NCI-H2196 (cell line): ENCODE results near the gene TOX2.

Source experiments
- DNase-seq: peaks from one replicate; lab custom pipeline; 2025; ENCODE audit not compliant: unreplicated experiment; lab: John Stamatoyannopoulos, UW

TOX2 gene

DNA sequence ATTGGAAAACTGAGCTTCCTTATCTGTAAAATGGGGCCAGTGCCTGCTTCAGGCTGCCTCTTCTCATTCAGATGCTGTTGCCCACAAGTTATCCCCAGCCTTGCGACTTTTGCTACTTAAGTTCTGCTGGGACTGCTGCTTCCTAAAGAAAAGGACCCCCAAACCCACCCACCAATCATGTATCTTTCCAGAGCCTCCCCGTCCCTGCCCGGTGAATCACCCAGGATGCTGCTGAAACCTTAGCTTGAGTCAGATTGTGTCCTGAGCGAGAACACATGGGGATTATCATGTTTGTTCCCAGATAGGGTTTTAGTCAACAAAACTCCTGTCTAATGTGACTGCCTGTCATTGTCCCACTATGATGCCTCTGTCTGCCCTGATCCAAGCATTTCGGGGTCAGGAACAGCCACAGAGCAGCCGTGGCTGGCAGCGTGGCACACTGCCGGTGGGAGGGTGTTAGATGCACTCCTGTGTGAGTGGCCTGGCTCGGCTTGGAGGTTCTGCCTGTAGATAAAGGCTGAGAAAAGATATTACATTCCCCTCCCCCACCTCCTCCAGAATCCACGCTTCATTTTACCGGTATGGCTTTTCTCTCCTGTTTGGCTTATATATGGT, 79.9 kb downstream of the TOX2 start:
- no peak for DNase-seq

DNA sequence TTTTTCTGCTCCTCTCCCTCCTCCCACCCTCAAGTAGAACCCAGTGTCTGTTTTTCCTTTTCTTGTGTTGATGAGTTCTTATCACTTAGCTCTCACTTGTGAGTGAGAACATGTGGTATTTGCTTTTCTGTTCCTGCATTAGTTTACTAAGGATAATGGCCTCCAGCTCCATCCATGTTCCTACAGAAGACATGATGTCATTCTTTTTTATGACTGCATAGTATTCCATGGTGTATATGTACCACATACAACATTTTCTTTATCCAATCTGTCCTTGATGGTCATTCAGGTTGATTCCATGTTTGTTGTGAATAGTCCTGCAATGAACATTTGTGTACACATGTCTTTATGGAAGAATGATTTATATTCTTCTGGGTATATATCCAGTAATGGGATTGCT, 81.0 kb downstream of the TOX2 start:
- no peak for DNase-seq

DNA sequence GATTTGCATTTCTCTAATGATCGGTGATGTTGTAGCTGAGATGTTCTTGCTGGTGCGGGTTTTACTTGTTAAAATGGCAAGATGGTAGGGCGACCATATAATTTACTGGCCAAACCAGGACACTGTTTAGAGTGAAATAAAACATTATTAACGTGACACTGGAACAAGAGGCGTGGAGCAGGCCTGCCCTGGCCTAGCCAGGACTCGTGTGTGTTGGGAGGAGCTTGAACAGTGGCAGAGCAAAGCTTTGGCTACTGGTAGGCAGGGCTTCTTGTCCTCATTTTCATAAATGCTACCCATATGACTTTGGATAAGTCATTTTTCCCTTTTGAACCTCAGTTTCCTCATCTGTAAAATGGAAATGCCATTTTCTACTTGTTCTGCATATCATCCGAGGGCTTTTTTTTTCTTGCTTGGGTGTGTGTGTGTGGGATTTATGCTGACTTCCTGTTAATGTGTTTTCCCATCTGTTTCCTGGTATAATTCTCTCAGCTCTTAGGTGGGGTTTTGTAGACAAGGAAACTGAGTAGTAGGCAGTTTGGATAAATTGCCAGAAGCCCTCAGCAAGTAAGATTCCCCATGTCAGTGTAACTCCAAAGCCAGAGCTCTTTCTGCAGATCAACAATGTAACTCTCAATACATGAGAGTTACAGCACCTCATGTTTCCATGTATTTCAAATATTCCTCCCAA, 81.7 kb downstream of the TOX2 start:
- DNase-seq: no peak

GRCh38 chr20:43999848-44000247, 85.2 kb downstream of the TOX2 start:
- no peak for DNase-seq

- DNase-seq: no peak
Observed at GRCh38 chr20:44001667-44002596, 87.3 kb downstream of the TOX2 start.

DNA sequence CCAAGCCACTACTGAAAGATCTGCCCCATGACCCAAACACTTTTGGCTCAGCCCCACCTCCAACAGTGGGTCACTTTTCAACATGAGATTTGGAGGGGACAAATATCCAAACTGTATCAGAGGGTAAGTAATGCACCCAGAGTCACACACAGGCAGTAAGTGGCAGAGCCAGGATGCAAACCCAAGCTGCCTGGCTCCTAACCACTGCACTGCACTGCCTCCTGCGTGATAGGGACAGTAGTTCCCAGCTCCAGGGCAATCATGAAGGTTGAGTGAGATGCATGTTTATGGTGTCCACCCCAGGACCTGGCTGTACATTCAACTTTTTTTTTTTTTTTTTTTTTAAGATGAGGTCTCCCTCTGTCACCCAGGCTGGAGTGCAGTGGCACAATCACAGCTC, 88.2 kb downstream of the TOX2 start:
- DNase-seq: no peak

DNA sequence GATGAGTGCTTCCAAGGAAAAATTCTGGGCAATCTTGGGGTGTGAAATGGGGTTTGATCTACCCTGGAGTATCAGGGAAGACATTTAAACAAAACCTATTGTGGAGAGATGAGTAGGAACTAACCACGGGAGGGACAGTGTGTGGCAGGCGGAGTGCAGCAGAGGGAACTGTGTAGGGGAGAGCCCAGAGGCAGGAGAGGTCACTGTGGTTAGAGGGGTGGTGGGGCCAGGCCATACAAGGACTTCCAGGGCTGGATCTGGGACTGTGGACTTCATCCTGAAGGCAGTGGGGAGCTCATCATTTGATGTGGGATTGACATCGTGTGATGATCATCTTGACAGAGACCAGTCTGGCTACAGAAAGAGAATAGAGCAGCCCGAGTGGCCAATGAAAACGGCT, 89.0 kb downstream of the TOX2 start:
- no peak for DNase-seq

DNA sequence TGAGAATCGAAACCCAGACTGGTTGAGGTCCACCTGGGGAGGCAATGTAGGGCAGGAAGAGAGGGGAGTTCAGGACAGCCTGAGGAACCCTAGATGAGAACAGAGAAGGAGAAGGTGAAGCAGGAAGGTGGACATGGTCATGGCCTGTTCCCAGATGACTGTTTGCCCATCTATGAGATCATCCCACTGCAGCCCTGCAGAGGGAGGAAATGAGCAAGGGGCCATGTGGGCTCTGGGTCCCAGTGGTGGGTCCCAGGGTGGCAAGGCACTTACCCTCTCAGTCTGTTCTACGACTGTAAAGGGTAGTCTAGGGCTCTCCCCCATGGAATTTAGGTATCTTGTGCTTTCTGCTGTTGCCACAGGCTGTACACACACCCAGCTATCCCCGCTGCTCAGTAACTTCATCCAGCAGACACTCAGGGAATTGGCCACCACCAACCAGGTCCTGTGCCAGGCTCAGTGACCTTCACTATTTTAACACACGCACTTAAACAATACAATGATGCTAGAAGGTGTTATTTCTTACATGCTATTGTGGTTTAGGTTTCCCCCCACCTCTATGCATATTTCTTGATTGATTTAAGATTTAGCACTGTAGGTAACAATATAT, 89.8 kb downstream of the TOX2 start:
- DNase-seq: no peak

GRCh38 chr20:44005661-44006060, 91.0 kb downstream of the TOX2 start:
- DNase-seq: no peak

DNA sequence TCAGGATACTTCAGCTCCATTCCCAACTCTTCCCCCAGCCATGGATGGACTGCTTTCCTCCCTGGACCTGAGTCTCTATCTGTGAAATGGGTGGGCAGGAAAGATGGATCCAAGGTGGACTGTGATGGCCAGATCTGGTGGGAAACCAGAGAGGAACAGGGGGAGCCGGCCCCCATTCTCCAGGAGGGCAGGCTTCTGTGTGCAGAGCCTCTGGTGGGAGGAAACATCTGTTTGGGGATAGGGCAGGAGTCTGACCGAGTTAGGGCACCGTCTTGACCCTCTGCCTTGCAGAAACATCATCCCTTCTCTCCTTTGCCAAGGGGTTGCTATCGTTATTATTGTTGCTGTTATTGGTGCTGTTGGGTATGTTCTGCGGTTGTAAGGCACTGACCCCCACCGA, 91.5 kb downstream of the TOX2 start:
- DNase-seq: no peak

- no peak for DNase-seq
Observed at GRCh38 chr20:44006578-44006977, 91.9 kb downstream of the TOX2 start.

- DNase-seq: peak; percentile 26
Observed at GRCh38 chr20:44008806-44009678, 94.4 kb downstream of the TOX2 start.

DNA sequence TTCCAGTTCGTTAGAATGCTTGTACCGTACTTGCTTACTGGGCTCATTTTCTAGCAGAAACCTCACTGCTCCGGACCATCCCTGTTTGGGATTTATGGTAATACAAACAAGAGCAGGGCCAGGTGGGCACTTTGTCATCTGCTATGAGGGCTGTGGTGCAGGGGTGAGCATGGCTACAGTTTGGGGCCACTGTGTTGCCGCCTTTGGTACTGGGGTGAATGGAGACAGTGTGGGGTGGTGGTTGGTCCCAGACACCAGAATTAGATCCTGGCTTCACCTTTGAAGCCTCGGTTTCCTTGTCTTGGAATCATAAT, 95.0 kb downstream of the TOX2 start:
- no peak for DNase-seq

DNA sequence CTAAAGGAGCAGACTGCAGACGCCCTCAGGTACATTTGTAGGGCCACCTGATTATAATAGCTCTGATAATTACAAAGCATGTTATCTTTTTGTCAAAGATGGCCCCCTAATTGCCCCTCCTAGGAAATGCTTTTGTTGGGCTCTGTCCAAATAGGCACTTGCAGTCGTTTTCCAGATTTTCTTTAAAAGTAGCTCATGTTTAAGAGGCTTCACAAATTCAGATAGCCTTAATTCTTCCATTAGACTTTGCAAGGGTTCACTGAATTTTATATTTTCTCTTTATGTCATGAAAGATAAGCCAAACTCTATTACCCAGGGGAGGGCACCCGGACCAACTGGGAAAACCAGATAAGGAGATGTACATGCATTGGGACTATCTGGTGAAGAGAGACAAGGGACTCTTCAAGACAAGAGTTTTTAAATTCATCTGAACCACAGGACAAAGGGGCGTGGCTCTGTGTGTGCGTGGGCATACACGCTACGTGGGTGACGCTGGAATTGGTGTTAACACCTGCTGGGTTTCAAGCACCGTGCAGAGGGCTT, 95.6 kb downstream of the TOX2 start:
- no peak for DNase-seq

- DNase-seq: no peak
Observed at GRCh38 chr20:44011251-44011940, 96.7 kb downstream of the TOX2 start.

DNA sequence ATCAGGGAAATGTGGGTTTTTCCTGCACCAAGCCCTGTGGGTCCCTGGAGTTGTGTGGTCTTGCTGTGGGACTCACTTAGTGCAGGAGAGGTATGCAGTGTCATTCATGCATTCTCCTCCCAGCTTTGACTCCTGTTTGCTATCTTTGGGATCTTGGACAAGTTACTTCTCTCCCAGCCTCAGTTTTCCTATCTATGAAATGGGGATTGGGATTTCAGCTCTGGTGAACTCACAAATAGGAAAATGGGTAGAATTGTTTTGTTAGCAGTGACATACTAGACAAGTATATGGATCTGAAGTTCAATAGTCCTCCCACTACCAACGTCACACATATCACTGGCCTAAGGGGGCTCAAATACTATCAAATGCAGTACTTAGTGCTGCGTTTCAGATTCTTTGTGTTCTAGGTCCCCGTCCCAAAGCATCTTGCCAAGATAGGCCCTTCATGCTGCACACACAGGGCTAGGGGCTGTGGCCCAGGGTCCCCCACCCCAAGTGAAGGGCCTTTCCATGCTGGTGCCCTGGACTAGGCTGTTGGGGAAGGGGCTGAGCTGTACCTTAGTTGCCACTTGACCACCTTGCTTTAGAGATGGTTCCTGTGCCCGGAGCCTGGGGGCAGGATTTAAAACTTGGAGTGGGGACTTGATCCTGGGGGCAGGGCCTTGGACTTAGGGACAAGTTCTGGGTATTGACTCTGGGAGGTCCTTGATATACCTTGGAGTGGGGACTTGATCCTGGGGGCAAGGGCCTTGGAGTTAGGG, 98.0 kb downstream of the TOX2 start:
- no peak for DNase-seq

- no peak for DNase-seq
Observed at GRCh38 chr20:44014807-44015732, 100.4 kb downstream of the TOX2 start.

DNA sequence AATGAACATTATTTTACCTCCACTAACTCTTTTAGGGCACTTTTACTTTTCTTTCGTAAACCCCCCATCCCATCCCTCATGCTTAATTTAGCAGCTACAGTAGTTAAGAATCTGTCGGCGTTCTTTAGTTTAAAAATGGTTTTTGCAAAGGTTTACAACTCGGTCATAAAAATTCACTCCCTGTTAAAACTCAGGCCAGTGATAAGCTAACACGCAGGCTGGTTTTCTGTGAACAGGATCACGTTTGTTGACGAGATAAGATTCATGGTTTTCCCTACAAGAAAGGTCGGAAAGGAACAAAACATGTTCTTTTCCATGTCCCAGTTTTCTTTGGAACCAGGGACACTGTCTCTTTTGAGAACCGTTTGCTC, 101.1 kb downstream of the TOX2 start:
- DNase-seq: no peak
